K562 (cell line): Measurements from ENCODE around the gene PGS1. TPM values are rescaled to one million over a fixed set of nuclear protein-coding genes. Genes with fewer than 3 reads are reported as not detected.
A peak's percentile ranks its signal among the peaks of the same experiment; 100 is the strongest.

Source experiments
- COPS2 ChIP-seq: fragments of 450-650 bp; conservative IDR thresholded peaks from 2 replicates; pipeline ENCODE4 v1.6.1; 2016; ENCODE audit warnings: mild to moderate bottlenecking, moderate library complexity
- CTCFL ChIP-seq: IDR thresholded peaks from 2 replicates; pipeline ENCODE4 v1.6.1; 2011; ENCODE audit warnings: borderline replicate concordance, low read depth, mild to moderate bottlenecking, moderate library complexity, low read length; ENCODE audit not compliant: insufficient read depth, poor library complexity, severe bottlenecking
- E2F6 ChIP-seq, 2 experiments: IDR thresholded peaks; 2 replicates each; pipeline ENCODE4 v1.6.1; 2011; ENCODE audit warnings: borderline replicate concordance in 1 of 2, control low read depth in 1 of 2, low read depth in 1 of 2, low read length in 1 of 2, mild to moderate bottlenecking in 1 of 2, mixed read lengths in 1 of 2, moderate library complexity in 1 of 2; ENCODE audit not compliant: insufficient read depth in 1 of 2, insufficient read length in 1 of 2, poor library complexity in 1 of 2, severe bottlenecking in 1 of 2; ENCODE audit errors: extremely low read depth in 1 of 2
- FIP1L1 ChIP-seq: fragments of 200-400 bp; formaldehyde crosslinking; IDR thresholded peaks from 2 replicates; pipeline ENCODE4 v1.6.1; 2018; ENCODE audit warnings: mild to moderate bottlenecking, low read depth, low read length; ENCODE audit not compliant: poor library complexity, severe bottlenecking
- GABPB1 ChIP-seq: sonication (generic); formaldehyde crosslinking; IDR thresholded peaks from 2 replicates; pipeline ENCODE4 v1.8.0; 2022; ENCODE audit warnings: mild to moderate bottlenecking, missing genetic modification reagents
- HNRNPL ChIP-seq: fragments of 200-400 bp; formaldehyde crosslinking; IDR thresholded peaks from 2 replicates; pipeline ENCODE4 v1.6.1; 2017; ENCODE audit warnings: low read depth, mild to moderate bottlenecking, low read length
- ILK ChIP-seq: fragments of 450-650 bp; IDR thresholded peaks from 2 replicates; pipeline ENCODE4 v1.6.1; 2016; ENCODE audit warnings: missing genetic modification characterization, low read depth, mild to moderate bottlenecking, missing compliant biosample characterization, moderate library complexity, borderline replicate concordance
- JUND ChIP-seq, 2 experiments: IDR thresholded peaks; 2 replicates in 1 of 2; 3 replicates in 1 of 2; pipeline ENCODE4 v1.6.1; 2011; ENCODE audit warnings: borderline replicate concordance in 2 of 2, low read depth in 2 of 2, low read length in 2 of 2, improper control_type of control experiment in 1 of 2, missing biosample characterization in 1 of 2, missing genetic modification characterization in 1 of 2, missing genetic modification reagents in 1 of 2
- MYC ChIP-seq, 2 experiments: fragments of 250-450 bp in 1 of 2; sonication (Bioruptor Pico) in 1 of 2; IDR thresholded peaks; 2 replicates each; pipeline versions ENCODE4 v1.5.1 to v1.6.1; 2012 to 2021; ENCODE audit warnings: low read depth in 2 of 2, borderline replicate concordance in 1 of 2, improper control_type of control experiment in 1 of 2, low read length in 1 of 2, mild to moderate bottlenecking in 1 of 2, moderate library complexity in 1 of 2
- NR2C1 ChIP-seq, 2 experiments: fragments of 450-650 bp; IDR thresholded peaks; 2 replicates each; pipeline ENCODE4 v1.6.1; 2017; ENCODE audit warnings: mild to moderate bottlenecking in 2 of 2, antibody characterized with exemption in 1 of 2, inconsistent platforms in 1 of 2, missing compliant biosample characterization in 1 of 2, missing genetic modification characterization in 1 of 2
- POLR2B ChIP-seq: fragments of 450-650 bp; IDR thresholded peaks from 2 replicates; pipeline ENCODE4 v1.6.1; 2018; ENCODE audit warnings: low read depth; ENCODE audit not compliant: partially characterized antibody
- PYGO2 ChIP-seq: fragments of 450-650 bp; IDR thresholded peaks from 2 replicates; pipeline ENCODE4 v1.6.1; 2016; ENCODE audit warnings: mild to moderate bottlenecking, missing genetic modification characterization, moderate library complexity, missing compliant biosample characterization
- SRSF1 ChIP-seq: fragments of 200-400 bp; formaldehyde crosslinking; IDR thresholded peaks from 2 replicates; pipeline ENCODE4 v1.6.1; 2017; ENCODE audit warnings: mild to moderate bottlenecking, low read depth, low read length, moderate library complexity
- SUPT5H ChIP-seq: fragments of 450-650 bp; IDR thresholded peaks from 2 replicates; pipeline ENCODE4 v1.6.1; 2016
- ZBTB7A ChIP-seq: IDR thresholded peaks from 2 replicates; pipeline ENCODE4 v1.6.1; 2011; ENCODE audit warnings: low read depth, mild to moderate bottlenecking, low read length, moderate library complexity, borderline replicate concordance; ENCODE audit not compliant: control insufficient read depth
- ZFP30 ChIP-seq: fragments of 250-450 bp; sonication (Bioruptor Pico); IDR thresholded peaks from 2 replicates; pipeline ENCODE4 v1.8.0; 2022; ENCODE audit warnings: moderate library complexity, mild to moderate bottlenecking, inconsistent platforms, borderline replicate concordance
- ZNF551 ChIP-seq: fragments of 250-450 bp; sonication (Bioruptor Pico); IDR thresholded peaks from 2 replicates; pipeline ENCODE4 v1.5.0; 2021; ENCODE audit warnings: mild to moderate bottlenecking, moderate library complexity
- polyA plus RNA-seq, 8 experiments: library from polyadenylated mRNA; depleted of rRNA in 4 of 8; stranded (reverse) in 5 of 8; unstranded in 3 of 8; fragments of >200 nt; fragmentation: Nextera tagmentation in 2 of 8; fragmentation: Illumina TruSeq in 1 of 8; extraction: Ambion mirVana in 2 of 8; extraction: Trizol in 1 of 8; gene quantifications; 2 replicates each; pipeline versions ENCODE4 v1.2.1 to v1.2.3, GENCODE V29; 2011 to 2014; ENCODE audit warnings: inconsistent platforms in 1 of 8, missing spikeins in 1 of 8
- total RNA-seq, 7 experiments: library from RNA; depleted of rRNA in 6 of 7; stranded (reverse); fragments of >200 nt in 6 of 7; fragmentation: Illumina TruSeq in 2 of 7; extraction: Trizol in 2 of 7; gene quantifications; 2 replicates each; pipeline versions ENCODE4 v1.2.1 to v1.2.3, GENCODE V29; 2011 to 2021; ENCODE audit warnings: low replicate concordance in 1 of 7
- TF ChIP-seq, protein P1 (sequence below), 2 experiments: fragments of 450-650 bp; conservative IDR thresholded peaks; 2 replicates each; pipeline ENCODE4 v1.6.1; 2017; ENCODE audit warnings: mild to moderate bottlenecking in 2 of 2, moderate library complexity in 2 of 2
- TF ChIP-seq, protein P2 (sequence below): fragments of 450-650 bp; IDR thresholded peaks from 2 replicates; pipeline ENCODE4 v1.6.1; 2016

PGS1 gene
- total and polyA plus RNA-seq, 9 of the 15 experiments (the other 6 are each of a cell fraction or from before 2014, with no cell fraction given), result 1.3 to 39.4 (median 22.3) TPM

GRCh38 chr17:78356101-78356713 is 22.2 kb upstream of the PGS1 start (continued):
- TF ChIP-seq, protein P1, sequence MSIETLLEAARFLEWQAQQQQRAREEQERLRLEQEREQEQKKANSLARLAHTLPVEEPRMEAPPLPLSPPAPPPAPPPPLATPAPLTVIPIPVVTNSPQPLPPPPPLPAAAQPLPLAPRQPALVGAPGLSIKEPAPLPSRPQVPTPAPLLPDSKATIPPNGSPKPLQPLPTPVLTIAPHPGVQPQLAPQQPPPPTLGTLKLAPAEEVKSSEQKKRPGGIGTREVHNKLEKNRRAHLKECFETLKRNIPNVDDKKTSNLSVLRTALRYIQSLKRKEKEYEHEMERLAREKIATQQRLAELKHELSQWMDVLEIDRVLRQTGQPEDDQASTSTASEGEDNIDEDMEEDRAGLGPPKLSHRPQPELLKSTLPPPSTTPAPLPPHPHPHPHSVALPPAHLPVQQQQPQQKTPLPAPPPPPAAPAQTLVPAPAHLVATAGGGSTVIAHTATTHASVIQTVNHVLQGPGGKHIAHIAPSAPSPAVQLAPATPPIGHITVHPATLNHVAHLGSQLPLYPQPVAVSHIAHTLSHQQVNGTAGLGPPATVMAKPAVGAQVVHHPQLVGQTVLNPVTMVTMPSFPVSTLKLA (conservative IDR thresholded peaks at IDR 0.05), result peak in 1 of 2 experiments; percentile 40; a peak in 1 of 4 replicates
- peak; percentile 30; the same call in 1 of the 2 replicates for TF ChIP-seq MYC (IDR thresholded peaks at IDR 0.05; ENCODE audit: low read depth, low read length)
- TF ChIP-seq MYC (CRISPR knock-in tag; IDR thresholded peaks at IDR 0.05; ENCODE audit: borderline replicate concordance, low read depth), result no peak
- 0 out of 2 replicates have a peak, but pooled peaks have one; percentile 34 for TF ChIP-seq JUND (IDR thresholded peaks at IDR 0.05; ENCODE audit: borderline replicate concordance, low read depth, low read length)
- TF ChIP-seq JUND (tag; IDR thresholded peaks at IDR 0.05; ENCODE audit: borderline replicate concordance, low read depth, low read length), result no peak; the same call in 2 of the 3 replicates
- no peak for TF ChIP-seq SRSF1
- TF ChIP-seq SUPT5H, result peak; percentile 14; the same call in 1 of the 2 replicates
- TF ChIP-seq ZFP30, result no peak
- peak; percentile 82 for TF ChIP-seq NR2C1 (IDR thresholded peaks at IDR 0.05)
- peak; percentile 79 for TF ChIP-seq NR2C1 (tag; IDR thresholded peaks at IDR 0.05)
- peak in 1 of 2 experiments; percentile 24 for TF ChIP-seq E2F6 (IDR thresholded peaks at IDR 0.05; ENCODE audit: borderline replicate concordance in 1 of 2, extremely low read depth in 1 of 2, insufficient read depth in 1 of 2, insufficient read length in 1 of 2, low read depth in 1 of 2, low read length in 1 of 2, poor library complexity in 1 of 2, severe bottlenecking in 1 of 2)
- TF ChIP-seq COPS2, result no peak
- no peak for TF ChIP-seq PYGO2 (tag)
- no peak for TF ChIP-seq HNRNPL
- no peak for TF ChIP-seq CTCFL
- TF ChIP-seq, protein P2, sequence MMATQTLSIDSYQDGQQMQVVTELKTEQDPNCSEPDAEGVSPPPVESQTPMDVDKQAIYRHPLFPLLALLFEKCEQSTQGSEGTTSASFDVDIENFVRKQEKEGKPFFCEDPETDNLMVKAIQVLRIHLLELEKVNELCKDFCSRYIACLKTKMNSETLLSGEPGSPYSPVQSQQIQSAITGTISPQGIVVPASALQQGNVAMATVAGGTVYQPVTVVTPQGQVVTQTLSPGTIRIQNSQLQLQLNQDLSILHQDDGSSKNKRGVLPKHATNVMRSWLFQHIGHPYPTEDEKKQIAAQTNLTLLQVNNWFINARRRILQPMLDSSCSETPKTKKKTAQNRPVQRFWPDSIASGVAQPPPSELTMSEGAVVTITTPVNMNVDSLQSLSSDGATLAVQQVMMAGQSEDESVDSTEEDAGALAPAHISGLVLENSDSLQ, result peak; percentile 20
- no peak for TF ChIP-seq ILK (tag)
- no peak for TF ChIP-seq FIP1L1
- 0 out of 2 replicates have a peak, but pooled peaks have one; percentile 18 for TF ChIP-seq GABPB1 (CRISPR knock-in tag)
- peak; percentile 55; the same call in 1 of the 2 replicates for TF ChIP-seq ZBTB7A
- peak; percentile 15 for TF ChIP-seq POLR2B
- TF ChIP-seq ZNF551, result no peak
